HG02763 (cell line): Measurements from ENCODE around the gene TNNT2.

Experiments used
- ATAC-seq: cut with Tn5 transposase; IDR thresholded peaks from one replicate; pipeline ENCODE4 v1.9.1; 2021; ENCODE audit warnings: mild to moderate bottlenecking, moderate library complexity; ENCODE audit not compliant: unreplicated experiment

Gene TNNT2

DNA sequence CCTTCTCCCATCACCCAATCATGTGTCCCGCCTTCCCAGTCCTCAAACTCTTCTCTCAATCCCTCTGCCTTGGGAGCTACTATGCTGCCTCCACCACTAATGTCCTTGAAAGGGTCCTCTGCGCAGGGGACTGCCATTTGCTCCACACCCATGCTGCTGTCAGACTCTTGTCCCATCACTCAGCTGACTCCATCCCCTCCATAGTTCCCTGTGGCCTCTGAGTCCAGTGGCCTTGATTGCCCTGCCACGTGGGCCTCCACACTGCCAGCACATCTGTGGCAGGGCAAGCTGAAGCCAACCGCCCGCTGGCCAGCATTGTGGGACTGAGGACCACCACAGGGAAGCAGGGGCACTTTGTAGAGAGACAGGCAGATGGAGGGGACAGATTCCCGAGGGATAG, 1.3 kb upstream of the TNNT2 start:
- no peak for ATAC-seq

DNA sequence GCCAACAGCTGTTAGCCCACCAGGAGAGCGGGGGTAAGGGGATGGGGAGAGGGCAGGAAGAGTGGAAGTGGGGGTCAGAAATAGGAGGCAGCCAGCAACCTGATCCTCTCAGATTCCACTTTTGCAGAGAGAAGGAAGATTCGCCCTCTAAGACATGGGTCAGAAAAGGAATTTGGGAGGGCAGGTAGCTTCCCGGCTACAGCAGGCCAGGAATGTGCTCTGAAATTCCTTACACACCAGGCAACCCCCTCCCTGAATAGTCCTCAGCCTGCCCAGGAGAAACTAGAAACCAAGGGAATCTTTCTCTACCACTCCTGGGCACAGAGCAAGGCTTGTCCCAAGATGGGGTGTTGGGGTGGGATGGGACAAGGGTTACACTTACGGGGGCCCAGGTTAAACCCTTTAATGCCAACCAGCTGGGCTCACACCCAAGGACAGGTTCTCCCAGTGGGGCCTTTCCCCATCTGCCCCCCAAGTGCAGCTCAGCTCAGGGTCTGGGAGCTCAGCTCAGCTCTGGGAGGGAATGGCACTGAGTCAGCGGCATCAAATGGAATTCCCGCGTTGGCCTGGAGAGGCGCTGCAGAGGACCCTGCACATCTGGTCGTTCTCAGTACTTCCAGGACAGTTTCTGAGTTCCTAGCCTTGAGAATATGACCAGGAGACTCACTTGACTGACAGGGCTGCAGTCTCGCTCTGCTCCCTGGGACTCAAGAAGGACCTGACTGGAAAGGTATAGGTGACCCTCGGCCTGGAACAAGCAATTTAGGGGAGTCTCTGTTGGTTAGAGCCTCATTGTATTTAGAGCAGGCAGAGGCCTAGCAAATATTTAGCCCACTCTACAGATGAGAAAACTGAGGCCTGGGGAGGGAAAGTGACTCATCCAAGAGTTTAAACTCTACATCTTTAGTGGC, 761 bp downstream of the TNNT2 start:
- ATAC-seq, result no peak

DNA sequence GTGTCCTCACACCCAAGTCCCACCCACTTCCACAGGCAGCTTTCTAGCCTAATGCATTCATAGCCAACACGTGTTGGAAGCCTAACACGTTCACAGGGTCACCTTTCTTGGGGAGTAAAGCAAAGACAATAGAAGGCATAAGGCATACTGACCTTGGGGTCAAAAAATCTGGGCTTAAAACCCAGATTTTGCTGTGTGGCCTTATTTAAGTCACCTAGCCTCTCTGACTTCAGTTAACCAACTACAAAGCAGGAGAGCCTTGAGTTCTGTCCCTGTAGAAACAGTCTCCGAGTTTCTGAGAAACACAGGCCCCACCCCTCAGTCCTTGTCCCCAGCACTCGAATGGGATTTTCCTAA, 1.4 kb downstream of the TNNT2 start:
- ATAC-seq, result no peak

DNA sequence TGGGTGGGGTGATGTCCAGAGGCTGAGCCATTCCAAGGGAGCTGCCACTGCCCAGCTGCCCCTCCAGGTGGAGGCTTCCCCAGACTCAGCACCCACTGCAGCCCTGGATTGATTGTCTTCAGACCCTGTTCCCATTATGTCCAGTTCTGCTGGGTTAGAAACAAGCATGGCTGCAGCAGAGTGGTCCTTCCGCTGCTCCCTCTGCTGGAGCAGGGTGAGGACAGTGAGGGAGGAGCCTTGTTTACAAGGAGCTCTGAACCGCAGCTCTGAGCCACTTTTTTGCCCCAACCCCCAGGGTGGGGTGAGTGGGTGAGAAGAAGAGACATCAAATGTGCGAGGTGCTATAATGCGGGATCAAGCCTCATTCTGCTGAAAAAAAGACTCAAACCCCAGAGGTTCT, 2.3 kb downstream of the TNNT2 start:
- ATAC-seq, result no peak

DNA sequence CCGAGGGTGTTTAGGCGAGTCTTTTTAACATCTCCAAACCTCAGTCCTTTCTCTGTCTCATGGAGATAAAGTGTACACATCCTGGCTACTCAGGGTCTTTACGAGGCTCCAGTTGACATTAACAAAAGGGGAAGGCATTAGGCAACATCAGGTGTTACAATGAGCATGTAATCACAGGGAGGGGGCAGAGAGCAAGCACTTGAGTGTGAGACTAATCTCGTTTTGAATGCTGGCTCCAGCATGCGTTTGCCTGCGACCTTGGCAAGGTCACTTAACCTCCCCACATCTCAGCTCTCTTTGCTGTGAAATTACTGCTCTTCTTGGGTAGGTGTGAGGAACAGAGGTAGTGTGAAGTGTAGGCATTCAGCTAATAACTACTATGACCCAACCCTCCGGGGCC, 3.1 kb downstream of the TNNT2 start:
- no peak for ATAC-seq

DNA sequence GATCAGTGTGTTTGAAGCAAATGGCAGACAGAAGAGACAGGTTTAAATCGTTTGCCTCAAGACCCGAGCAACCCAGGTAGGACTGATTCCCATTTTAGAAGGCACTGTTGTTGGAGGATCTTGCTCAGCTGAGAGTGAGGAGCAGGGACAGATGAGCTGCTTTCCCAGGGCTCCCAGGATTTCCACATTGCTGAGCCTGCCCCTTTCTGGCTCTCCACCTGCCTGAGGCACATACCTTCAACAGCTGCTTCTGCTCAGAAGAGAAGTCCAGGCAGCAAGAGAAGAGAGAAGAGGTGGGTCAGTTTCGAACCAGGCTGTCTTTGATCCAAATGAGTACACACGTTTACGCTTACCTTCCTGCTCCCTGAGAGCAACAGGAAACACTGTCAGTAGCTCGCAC, 5.7 kb downstream of the TNNT2 start:
- no peak for ATAC-seq

DNA sequence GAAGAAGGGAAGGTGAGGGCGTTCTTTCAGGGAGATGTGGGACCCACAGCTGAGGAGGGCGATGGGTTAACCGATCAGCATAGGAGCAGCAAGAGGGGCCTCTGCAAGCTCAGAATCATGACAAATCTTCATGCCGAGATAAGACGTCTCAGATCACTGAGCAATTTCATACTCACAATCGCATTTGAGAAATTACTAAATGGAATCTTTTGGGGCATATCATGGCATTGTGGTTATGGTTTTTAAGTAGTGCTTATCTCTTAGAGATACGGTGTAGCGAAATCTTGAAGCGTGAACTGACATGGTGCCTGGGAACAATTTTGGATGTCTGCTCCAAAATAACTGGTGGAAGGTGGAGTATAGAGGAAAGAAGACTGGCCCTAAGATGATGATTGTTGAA, 6.2 kb downstream of the TNNT2 start:
- no peak for ATAC-seq

DNA sequence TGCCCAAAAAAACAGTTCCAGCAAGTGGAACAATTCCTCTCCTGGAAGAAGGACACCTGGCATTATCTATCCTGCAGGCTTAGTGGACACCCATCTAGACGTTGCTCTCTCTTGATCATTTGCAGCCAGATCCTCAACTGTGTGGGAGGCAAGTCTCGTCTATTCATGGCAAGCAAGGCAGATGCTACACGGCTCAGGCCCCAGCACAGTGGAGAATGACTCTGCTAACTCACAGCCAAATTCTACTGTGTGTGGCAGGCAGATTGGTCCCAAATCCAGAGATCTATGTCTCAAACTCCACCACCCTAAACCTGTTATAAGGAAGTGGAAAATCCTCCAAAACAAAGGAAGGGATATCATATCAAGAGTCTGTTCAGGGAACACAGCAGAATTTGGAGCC, 7.0 kb downstream of the TNNT2 start:
- ATAC-seq, result no peak

DNA sequence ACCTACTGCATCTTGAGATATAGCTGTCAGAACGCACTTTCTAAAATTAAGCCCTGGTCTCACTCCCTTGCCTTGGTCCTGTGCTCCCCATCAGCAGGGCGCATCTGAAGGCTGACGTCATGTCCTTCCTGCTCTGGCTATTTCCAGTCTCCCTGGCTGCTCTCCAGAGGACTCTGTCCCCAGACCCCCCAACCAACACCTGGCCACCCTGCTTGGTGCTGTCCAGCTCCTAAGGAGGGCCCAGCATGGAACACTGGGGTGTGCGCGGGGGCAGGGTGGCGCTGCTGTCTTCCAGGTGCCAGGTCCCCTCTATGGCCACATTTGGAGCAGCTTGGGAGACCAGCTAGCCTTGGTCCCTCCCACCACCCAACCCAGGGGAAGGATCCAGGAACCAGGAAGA, 8.3 kb downstream of the TNNT2 start:
- no peak for ATAC-seq

DNA sequence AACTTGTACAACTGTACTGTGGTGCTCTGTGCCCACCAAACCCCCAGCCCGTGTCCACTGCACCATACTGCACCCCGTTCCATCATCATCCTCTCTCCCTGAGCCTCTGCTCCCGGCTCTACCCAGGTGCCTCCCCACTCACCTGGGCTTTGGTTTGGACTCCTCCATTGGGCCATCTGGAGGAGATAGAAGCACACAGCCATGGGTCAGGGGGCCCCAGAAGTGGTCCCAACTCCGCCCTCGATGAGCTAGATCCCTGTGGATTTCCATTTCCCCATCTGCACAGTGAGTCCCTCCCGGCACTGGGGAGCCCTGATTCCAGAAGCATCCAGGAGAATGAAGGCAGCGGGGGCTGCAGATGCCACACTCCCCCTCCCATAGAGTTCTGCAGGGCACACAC, 10.8 kb downstream of the TNNT2 start:
- no peak for ATAC-seq

DNA sequence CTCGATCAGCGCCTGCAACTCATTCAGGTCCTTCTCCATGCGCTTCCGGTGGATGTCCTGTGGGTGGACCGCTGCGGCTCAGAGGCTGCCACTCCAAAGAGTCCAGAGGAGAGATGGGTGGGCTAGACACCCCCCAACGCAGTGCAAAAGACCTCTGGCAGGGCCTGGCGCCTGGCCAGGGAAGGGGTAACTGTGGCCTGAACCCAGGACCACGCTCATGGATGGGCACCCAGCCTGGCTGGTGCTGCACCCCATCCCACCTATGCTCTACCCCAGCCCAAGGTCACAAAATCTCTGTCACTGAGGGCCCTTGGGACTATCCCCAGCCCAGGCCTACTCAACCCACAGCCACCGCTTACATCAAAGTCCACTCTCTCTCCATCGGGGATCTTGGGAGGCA, 12.2 kb downstream of the TNNT2 start:
- no peak for ATAC-seq

DNA sequence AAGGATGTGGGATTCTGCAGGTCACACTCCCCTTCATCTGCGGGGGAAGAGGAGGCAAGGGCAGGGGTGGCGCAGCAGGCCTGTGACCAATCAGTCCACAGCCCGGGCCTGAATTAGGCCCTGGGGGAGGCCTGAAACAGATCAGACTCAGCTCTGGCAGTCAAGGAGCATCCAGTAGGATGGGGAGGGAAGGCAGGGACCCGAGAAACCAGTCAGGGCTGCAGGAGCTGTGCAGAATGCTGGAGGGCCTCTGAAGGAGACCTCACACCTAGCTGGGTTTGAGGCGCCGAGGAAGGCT, 12.7 kb downstream of the TNNT2 start:
- no peak for ATAC-seq

DNA sequence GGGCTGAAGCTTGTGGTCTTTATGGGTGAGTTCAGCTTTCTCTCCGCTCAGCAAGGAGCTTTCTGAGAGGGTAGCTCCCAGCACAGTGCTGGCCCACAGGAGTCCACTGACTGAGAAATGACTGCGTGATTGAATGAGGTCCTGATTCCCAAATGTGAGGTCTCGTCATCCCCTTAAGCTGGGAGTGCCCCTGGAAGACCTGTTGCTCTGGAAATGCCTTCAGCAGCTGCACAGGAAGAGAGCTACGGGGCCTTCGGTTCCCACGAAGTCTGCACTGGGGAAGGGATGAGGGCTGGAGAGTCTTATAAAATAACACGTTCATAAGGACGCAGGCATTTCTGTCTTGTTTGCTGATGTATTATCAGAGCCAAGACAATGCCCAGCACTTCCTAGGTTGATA, 14.0 kb downstream of the TNNT2 start:
- ATAC-seq, result no peak

DNA sequence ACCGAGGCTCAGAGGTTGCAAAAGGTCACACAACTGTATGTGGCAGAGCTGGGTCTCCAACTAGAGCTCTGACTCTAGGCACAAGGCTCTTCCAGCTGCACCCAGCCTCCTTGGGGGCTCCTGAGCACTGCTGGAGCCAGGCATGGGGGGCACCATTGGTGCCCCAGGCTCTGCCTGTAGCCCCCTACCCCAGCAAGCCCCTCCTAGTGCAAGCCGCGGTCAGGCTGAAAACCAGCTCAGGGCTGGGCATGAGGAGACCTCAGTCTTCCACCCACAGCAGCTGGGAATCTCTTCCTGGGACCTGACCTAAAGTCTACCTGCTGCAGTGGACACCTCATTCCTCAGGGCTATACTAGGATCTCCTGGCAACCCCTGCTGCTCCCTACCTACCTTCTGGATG, 14.6 kb downstream of the TNNT2 start:
- no peak for ATAC-seq

DNA sequence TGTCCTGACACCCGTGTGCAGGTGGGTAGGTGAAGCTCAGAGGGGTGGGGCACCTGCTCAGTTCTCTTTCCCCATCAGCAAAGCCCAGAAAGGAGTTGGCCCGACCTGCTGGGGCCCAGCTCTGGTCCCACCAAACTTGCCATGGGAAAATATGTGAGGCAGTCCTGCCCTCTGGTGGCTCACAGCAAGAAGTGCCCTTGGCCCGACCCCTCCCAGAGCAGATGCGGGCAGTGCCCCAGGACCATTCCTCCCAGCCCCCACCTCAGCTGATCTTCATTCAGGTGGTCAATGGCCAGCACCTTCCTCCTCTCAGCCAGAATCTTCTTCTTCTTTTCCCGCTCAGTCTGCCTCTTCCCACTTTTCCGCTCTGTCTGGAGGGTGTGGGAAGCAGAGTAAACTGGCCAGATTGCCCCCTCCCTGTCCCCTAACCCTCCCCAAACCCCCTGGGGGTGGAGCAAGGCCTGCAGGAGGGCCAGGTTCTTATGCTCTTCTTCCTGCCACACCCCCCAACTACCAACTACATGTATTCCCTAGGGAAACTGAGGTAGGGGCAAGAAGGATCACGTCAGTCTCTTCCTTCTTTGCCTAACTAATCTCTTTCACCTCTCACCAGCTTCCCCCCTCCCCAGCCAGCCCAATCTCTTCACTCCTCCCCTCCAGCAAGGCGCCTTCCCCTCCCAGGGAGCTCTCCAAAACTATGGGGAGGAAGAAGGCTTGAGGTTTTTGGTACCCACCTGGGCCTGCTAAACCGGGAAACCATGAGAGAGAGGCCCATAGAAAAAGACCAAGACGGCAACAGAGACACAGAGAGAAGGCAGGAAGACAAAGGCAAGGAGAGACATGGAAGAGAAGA, 15.6 kb downstream of the TNNT2 start:
- ATAC-seq, result no peak

DNA sequence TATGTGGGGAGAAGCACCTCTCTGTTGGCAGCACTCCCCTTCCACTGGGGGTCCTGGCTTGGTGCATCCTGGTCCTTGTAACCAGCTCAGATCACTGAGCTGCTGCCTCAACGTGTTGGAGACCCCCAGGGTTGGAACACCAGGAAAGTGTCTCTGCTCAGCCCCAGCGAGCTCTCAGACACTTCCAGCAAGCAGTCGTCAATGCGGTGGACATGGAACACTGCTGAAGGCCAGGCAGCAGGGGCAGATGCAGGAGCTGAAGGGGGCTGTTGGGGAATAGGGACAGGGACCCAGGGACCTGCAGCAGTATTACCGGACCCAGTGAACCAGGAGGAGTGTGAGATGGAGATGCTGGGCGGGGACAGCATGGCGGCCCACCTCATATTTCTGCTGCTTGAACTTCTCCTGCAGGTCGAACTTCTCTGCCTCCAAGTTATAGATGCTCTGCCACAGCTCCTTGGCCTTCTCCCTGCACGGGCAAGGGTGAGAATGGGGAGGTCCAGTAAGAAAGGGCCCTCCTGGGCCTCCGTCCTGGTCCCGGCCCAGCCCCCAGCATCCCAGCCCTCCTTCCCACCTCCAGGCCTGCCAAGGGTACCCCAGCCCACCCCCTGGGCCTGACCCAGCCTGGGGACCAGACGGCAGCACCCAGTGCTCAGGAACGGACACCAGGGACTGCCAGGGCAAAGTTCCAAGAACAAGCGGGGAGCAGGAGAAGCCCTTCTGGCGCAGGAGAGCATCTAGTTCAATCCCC, 16.4 kb downstream of the TNNT2 start:
- no peak for ATAC-seq

DNA sequence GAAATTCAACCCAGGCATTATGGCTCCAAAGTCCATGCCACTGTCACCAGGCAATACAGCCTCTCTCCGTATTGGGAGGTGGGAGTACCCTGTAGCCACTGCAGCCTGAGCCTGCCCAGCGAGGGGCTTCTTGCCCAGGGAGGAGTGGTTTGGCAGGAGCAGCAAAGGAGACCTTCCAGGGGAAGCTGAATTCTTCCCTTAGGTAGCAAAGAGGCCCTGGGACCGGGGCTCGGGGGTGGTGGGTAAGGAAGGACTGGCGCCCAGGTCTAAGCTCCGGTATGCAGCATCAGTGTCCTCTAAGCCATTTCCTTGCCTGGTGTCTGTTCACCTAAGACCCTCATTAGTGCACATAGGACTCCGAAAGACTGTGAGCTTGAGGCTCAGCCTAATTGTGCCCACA, 17.0 kb downstream of the TNNT2 start:
- no peak for ATAC-seq

DNA sequence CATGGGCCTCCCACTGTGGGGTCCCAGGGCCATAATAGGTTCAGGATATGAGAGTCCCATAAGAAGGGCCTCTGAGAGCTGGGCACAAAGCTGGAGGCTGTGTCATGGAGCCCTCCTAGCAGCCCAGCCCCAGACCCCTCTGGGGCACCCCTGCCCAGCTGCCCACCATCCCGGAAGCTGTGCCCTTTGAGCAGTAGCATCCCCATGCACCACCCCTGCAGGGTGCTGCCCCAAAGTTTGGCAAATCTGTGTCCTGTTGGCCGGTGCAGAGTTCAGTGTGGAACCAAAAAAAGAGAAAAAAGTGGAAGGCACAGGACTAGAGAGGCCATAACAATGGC, 17.6 kb downstream of the TNNT2 start:
- ATAC-seq, result no peak

DNA sequence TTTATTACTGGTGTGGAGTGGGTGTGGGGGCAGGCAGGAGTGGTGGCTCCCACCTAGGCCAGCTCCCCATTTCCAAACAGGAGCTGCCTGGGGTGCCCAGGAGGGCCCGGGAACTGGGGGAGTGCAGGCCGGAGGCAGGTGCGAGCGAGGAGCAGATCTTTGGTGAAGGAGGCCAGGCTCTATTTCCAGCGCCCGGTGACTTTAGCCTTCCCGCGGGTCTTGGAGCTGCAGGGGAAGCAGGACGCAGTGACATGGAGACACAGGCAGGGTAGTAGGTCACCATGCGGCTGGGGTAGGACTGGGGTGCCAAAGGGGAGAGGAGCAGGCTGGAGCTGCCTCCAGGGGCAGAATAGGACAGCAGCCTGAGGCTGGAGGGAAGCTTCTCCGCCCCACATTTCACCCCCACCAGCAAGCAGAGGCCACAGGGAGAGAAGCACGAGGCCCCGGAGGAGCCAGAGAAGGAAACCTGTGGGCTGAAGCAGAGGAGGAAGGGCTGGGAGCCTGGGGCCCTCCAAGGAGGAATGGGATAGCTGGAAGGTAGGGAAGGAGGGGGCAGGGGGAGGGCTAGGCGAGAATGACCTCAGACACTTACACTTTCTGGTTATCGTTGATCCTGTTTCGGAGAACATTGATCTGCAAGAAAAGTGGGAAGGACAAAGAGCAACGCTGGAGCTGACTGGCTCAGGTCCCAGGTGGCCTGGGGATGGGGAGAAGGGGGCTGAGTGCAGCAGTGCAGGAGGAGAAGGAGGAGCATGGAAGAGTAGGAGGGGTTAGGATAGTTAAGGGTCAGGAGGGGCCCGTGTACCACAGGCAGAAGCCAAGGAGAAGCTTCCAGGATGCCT, 18.2 kb downstream of the TNNT2 start:
- no peak for ATAC-seq

DNA sequence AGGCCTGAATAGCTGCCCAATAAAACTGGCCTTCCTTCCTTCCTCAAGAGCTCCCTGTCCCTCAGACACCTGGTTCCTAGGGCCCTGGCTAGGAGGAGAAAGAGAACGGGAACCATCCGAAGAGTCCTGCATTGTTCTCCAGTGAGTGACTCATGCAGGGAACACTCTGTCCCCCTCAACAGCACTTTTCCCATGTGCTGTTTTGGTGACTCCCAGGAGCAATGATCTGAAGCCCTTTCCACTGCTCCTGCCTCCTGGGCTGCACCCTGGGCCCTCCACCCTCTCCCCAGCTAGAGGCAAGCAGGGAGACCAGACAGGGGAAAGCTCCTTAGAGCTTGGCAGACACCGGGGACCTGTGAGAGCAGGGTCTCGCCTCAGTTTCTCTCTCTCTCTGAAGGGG, 18.9 kb downstream of the TNNT2 start:
- ATAC-seq, result no peak
